NCI-H187 treated with DMSO at 0.1 percent for 48 hours (cell line): ENCODE results near the gene AGRN.
"Not testable (repeated sequence)": the region's sequence is repeated elsewhere in the genome, so short reads cannot be mapped to it uniquely, and the experiment has no call there.

ENCODE experiments used
- DNase-seq: peaks from one replicate; lab custom pipeline; 2025; lab: John Stamatoyannopoulos, UW

Gene AGRN

DNA sequence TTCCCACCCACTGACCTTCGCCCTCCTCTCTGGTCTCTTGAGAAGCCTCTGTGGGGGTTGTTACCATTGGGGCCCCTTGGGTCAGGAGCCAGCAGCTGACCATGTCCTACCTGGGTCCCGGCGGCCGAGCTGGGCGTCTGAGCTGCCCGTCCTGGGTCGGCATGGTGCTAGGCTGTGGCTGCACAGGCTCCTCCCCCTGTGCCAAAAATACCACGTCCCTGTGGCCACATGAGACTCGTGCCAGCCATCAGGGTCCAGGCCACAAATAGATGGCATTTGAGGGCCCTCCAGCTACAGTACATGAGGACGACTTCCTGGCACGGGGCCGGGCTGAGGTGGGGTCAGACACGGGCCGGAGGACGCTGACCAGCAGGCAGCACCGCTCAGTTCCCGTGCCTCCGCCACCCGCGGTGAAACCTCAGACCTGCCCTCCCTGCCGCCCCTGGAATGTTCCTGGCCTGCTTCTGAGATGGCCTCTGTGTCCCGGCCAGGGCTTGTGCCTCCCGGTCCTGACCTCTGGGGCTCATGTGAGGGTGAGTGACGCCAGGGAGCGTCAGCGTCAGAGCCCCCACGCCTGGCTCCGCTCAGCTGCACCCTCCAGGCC is 37.9 kb upstream of the AGRN start, which contains the start of gene PERM1:
TSS of gene PERM1 (minus strand) at position 139 of the 604 bp plus-strand sequence. CDS start 1,064 bp downstream, outside the sequence.
- DNase-seq = no peak

DNA sequence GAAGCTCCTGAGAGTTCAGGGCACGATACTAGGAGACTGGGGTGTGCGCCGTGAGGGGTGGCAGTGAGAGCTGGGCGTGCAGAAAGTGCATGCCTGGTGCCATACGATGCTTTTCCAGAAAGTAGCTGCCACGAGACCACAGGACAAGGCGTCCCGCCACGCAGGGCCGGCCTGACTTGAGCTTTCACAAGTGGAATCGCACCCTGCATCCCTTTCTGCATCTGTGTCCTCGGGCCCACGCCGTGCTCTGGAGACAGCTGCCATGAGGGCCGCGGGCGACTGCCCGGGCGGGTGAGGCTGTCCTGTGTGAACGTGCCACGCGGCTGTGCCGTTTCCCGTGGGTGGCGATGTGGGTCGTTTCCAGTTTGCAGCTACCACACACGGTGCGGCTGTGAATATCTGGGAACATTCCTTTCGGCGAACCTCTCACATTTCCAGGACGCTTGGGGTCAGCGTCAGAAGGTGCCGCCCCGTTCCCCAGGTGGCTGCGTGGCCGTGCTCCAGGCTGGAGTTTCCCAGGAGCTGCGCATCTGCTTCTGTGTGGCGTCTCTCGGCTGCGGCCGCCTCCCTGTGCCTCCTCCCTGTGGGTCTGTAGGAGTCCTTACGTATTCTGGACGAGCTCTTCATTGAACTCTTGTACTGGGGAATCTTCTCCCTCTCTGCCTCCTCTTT is 37.0 kb upstream of the AGRN start:
- DNase-seq = no peak

DNA sequence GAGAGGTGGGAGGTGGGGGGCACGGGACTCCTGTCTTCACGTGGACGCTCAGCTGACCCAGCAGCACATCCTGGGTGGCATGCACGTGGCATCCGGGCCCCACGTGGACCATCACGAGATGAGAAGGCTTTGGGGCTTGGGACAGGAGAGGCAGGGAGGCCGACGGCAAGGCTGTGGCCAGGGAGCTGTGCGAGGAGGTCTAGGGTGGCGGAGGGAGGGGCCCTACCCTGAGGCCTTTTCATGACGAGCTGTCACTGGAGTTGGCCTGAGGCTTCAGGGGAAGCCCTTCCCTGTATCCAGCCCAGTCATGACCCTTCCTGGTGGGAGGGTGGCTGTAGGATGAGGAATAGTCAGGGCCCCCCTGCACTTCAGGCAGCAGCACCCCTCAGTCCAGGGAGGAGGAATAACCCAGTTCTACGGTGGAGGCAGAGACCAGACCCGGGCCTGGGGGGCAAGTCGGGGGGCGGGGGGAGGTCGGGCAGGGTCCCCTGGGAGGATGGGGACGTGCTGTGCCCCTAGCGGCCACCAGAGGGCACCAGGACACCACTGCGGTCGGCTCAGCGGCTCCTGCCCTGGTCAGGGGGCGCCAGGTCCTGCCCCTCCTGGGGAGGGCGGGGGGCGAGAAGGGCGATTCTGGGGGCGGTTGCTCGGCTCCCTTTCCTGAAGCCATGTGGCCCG is 36.0 kb upstream of the AGRN start:
- DNase-seq = no peak

DNA sequence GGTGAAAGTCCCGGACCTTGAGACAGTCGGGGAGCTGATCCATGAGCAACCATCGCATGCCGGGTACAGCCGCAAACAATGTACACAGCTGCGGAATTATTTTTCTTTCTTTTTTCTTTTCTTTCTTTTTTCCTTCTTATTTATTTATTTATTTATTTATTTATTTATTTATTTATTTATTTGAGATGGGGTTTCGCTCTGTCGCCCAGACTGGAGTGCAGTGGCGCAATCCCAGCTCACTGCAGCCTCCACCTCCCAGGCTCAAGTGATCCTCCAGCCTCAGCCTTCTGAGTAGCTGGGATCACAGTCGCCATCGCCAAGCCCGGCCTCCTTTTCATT is 35.5 kb upstream of the AGRN start:
- no peak for DNase-seq

DNA sequence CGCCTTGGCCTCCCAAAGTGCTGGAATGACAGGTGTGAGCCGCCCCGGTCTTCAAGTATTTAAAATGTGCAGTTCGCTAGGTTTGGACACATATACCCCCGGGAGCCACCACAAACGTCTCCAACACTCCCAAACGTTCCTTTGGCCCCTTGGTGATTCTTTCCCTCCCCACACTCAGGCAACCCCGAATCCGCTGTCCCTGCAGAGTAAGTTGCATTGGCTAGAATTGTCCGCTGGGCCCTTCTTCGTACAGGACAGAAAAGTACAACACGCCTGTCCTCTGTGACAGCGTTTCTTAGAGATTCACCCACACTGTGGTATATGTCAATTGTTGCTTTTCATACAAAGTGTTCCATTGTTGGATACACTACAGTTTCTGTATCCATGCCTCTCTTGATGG is 34.8 kb upstream of the AGRN start:
- DNase-seq = no peak

DNA sequence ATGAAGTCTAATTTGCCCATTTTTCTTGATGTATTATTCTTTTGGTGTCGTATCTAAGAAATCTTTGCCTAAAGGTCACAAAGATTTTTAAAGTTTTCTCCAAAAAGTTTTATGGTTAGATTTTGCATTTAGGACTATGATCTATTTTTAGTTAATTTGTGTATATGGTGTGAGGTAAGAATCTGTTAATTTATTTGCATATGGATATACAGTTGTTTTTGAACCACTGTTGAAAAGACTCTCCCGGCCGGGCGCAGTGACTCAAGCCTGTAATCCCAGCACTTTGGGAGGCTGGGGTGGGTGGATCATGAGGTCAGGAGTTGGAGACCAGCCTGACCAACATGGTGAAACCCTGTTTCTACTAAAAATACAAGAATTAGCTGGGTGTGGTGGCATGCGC is 31.9 kb upstream of the AGRN start:
- not testable (repeated sequence) for DNase-seq

DNA sequence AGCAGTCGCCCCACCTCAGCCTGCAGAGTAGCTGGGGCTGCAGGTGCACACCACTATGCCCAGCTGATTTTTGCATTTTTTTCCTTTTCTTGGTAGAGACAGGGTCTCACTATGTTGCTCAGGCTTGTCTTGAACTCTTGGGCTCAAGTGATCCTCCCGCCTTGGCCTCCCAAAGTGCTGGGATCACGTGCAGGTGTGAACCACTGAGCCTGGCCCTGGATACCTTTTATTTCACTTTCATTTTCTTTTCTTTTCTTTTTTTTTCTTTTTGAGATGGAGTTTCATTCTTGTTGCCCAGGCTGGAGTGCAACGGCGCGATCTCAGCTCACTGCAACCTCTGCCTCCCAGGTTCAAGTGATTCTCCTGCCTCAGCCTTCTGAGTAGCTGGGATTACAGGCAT is 28.6 kb upstream of the AGRN start:
- not testable (repeated sequence) for DNase-seq

DNA sequence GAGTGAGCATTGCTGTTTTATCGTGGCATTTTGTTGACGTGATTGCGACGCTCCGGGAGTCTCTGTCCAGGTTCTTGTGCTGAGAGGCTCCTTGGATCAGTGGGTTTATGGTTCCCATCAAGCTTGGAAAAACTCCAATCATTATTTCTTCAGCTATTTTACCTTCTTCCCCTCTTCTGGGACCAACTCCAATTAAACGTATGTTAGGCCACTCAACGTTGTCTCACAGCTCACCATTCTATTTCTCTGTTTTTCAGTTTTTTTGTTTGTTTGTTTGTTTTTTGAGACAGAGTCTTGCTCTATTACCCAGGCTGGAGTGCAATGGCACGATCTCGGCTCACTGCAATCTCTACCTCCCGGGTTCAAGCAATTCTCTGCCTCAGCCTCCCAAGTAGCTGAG is 28.0 kb upstream of the AGRN start:
- no peak for DNase-seq

DNA sequence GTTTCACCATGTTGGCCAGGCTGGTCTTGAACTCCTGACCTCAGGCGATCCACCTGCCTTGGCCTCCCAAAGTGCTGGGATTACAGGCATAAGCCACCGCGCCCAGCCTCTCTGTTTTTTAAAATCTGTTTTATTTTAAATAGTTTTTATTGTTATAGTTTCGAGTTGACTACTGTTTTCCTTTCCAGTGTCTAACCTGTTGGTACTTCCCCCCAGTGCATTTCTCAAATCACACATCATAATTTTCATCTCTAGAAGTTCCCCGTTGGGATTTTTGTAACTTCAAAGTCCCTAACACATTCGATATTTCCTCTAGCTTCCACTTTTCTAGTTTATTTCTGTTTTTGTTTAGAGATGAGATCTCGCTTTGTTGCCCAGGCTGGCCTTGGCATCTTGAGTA is 27.6 kb upstream of the AGRN start:
- DNase-seq = no peak

DNA sequence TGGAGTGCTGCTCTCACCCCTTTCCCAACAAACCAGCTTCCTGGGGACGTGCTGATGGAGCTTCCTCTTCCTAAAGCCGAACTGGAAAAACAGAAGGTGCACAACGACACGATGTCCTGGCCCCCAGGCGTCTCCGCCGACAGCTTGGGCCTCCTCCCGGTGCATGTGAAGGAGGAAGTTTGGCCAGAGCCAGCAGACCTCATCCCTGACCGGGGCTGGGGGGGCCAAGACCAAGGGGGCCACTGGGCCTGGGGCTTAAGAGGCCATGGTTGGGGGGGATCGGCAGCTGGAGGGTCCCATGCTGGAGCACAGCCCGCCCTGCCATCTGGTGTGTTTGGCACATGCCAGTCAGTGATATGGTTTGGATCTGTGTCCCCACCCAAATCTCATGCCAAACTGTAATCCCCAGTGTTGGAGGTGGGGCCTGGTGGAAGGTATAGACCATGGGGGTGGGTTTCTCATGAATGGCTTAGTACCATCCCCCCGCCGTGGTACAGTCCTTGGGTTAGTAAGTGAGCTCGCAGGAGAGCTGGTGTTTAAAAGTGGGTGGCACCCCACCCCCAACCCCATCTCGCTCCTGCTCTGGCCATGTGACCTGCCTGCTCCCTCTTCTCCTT is 26.4 kb upstream of the AGRN start:
- no peak for DNase-seq

DNA sequence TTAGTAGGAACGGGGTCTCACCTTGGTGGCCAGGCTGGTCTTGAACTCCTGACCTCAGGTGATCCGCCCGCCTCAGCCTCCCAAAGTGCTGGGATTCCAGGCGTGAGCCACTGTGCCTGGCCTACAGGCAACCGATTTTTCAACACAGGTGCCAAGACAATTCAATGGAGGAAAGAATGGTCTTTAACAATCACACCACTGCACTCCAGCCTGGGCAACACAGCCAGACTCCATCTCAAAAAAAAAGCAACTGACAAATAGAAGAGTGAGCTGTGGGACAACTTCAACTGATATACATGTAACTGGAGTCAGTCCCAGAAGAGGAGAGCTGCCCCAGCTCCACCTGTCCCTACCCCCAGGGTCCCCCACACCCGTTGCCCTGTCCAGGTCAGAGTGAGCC is 25.4 kb upstream of the AGRN start:
- not testable (repeated sequence) for DNase-seq

DNA sequence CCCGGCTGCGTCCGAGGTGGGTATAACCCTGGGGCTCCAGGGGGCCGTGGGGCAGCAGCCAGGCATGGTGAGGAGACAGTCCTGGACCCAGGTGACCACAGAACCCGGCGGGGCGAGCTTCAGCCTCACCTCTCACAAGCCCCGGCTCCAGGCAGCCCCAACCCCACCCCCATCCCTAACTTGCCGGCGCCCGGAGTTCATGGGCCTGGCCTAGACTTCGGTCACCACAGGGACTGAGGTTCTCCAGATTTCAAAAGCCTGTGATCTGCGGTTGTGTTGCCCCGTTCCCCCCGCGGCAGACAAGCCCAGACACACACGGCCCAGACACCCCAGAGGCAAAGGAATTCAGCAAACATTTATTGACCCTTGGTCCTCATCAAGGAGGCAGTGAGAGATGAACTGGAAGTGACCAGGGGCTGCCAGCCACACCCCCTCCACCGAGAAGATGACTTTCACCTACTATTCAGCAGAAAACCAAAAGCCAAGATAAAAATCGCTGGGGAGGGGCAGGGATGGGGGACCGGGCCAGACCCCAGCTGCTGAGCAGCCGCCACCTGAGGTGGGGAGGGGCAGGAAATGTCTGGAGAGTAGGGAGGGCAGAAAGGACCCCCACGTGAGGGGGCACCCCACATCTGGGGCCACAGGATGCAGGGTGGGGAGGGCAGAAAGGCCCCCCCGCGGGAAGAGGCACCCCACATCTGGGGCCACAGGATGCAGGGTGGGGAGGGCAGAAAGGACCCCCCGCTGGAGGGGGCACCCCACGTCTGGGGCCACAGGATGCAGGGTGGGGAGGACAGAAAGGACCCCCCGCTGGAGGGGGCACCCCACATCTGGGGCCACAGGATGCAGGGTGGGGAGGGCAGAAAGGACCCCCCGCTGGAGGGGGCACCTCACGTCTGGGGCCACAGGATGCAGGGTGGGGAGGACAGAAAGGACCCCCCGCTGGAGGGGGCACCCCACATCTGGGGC is 24.0 kb upstream of the AGRN start:
- no peak for DNase-seq

DNA sequence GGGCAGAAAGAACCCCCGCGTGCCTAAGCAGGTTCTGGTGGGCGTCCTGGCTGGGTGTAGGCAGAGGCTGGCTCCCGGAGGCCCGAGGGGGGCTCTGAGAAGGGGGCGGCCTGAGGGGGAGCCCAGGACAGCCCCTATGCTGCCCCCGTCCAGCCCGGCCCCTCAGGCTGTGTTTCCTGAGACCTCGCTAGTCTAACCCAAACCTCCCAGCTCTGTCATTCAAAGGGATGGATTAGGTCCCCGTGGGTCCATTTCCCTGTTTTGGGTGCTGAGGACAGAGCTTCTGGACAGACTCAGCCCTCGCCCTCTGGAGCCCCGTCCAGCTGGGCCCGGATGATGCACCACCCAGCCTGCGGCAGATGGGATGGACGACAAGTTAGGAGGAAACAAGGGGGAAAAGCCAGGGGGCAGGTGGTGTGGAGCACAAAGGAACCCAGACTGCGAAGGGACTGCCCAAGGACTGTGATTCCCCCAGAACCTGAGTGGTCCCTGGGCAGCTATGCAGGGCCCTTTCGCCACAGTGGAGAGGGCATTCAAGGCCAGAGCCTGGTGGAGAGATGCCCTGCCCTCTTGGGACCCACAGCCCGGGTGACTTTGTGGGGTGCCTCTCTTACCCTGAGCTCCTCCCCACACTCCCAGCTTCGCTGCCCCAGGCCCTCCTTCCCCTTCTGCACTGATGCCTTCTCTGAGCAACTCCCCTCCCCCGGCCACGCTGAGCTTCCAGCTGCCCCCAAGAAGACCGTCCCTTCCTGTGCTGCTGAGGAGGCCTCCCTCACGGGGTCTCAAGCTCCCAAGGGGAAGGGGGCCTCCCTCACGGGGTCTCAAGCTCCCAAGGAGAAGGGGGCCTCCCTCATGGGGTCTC is 22.8 kb upstream of the AGRN start:
- no peak for DNase-seq

DNA sequence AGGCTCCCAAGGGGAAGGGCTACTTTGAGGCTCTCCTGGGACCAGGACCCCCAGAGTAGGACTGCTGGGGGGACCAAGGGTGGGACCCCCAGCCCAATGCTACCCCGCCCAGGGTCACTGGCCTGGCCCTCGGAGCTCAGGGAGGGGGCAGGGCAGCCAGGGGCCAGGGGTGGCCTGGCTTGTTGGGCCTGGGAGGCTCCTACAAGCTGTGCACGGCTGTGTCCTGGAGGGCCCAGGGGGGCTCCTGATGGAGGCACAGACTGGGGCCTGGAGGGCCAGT is 22.3 kb upstream of the AGRN start:
- DNase-seq = no peak

DNA sequence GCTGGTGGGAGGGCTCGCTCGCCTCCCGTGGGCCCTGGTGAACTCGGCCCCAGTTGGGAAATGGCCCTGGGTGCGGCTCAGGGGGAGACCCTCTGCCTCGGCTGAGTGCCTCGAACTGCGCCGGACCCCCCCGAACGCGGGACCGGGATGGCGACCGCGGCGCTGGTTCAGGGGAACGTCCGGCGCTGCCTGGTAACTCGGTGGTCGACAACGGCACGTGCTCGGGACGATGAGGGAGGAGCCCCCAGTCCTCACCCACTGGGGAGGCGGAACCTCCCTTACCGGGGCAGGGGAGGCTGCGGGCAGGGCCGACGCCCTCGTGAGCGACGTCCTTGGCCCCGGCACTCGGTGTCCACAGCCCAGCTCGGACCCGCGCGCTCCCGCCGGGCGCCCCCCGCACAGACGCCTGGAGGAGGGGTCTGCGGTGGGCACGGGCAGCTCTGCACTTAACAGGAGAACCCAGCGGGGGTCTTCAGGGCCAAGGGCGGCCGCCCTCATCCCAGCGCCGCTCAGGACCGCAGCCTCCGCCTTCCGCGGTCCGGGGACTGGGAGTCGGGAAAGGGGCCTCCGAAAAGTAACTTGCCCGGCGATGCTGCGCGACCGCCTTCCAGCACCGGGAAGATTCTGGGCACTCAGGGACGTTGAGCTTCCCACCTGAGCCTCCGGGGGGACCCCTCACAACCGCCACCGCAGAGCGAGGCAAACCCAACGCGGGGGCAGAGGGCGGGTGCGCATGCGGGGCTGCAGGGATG is 21.8 kb upstream of the AGRN start:
- no peak for DNase-seq

DNA sequence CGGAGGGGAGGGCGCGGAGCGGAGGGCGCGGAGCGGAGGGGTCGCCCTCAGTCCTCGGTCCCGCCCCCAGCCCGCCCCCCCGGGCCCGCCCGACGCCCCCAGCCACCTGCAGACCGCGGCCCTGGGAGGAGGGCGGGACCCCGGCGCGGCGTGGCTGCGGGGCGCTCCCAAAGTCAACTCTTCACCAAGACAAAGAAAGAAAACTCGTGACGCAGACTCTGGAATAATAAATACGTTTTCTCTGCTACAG is 21.2 kb upstream of the AGRN start:
- DNase-seq = no peak

DNA sequence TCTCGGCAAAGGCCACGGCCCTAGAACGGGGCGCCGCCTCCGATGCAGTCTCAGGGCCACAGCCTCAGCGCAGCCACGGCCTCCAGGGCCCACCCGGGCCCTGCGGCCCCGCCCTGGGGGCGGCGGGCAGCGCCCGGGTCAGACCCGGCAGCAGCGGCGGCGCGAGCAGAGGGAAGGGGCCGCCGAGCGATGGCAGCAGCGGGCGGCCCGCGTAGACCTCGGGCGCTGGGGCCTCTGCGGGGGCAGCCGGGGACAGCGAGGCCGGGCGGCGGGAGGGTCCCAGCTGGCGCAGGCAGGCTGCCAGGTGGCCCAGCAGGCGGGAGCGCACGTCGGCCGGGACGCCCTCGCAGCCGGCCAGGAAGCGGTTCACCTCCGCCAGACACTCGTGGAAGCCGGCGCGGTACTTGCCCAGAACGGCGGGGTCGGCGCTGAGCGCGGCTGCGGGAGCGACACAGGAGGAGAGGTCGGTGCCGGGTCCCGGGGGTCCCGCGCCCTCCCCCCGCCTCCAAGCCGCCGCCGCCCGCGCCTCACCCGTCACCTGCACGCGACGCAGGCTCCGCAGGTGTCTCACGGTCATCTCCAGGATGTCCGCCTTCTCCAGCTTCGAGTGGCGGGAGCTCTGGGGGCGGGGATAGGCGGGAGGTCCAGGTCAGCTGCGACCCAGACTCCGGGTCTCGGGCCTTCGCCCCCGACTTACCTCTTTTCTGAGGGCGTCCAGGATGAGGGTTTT is 20.8 kb upstream of the AGRN start:
- no peak for DNase-seq

DNA sequence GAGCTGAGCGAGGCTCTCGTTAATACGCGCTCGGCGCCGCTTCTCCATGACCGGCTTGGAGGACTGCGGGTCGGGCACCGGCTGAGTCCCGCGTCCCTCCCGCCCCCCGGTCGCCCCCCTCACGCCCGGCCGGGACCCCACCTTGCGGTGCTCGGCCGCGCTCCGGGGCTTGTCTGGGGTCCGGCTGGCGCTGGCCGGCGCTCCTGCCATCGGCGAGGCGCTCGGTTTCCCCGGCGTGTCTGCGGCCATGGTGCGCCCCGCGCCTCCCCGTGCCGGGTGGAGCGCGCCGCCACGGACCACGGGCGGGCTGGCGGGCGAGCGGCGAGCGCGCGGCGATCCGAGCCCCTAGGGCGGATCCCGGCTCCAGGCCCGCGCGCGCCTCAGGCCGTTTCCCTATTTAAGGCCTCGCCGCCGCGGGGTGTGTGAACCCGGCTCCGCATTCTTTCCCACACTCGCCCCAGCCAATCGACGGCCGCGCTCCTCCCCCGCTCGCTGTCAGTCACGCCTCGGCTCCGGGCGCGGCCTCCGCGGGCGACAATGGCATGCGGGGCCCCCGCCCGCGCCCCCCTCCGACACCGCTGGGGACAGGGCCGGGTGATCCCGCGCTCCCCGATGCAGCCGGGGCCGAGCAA is 20.1 kb upstream of the AGRN start, which contains the start of gene HES4:
TSS of gene HES4 (minus strand) at position 373 of the 632 bp plus-strand sequence. CDS start at position 249, 124 bp downstream.
- DNase-seq = no peak

DNA sequence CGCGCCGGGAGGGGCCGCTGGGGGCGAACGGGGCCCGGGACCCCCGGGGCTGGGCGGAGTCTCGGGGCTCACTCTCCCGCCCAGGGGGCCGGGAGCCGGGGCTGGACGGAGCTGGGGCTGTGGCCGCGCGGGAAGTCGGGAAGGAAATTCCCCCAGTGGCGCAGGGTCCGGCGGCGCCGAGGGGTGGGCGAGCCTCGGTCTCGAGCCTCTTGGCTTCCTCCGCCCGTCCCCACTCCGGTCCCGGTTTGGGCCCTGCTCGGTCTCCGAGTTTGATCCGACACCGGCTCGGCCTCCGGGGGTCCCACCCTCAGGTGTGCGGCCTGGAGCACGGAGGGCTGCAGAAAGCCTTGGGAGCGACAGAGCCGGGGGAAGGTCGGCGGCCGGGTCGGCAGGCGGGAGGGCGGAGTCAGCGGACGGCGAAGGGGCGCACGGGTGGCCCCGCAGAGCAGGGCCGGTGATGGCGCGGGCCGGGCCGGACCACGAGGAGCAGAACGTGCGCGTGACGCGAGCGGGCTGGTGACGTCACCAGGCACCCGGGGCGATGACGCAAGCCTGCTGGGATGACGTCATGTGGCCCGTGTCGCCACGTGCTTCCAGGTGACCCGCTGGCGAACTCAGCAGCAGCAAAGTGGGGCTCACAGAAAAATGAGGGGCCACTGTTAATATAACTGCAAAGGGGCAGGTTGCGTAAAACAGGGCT is 19.4 kb upstream of the AGRN start:
- DNase-seq = no peak
